ENCODE data around the gene PHF5A.

PHF5A gene

GRCh38 chr22:41459431-41459830 lies 9.1 kb downstream of the PHF5A start:
- no peak for TF ChIP-seq TAF1 (IDR thresholded peaks at IDR 0.05; ENCODE audit: borderline replicate concordance, insufficient read depth, low read length)
- no peak for TF ChIP-seq SIN3A (IDR thresholded peaks at IDR 0.05; ENCODE audit: borderline replicate concordance, insufficient read depth, low read length)
- TF ChIP-seq REST (IDR thresholded peaks at IDR 0.05; ENCODE audit: insufficient read depth in 1 of 2, low read depth in 2 of 2, low read length in 2 of 2), result no peak

- TF ChIP-seq SIN3A (IDR thresholded peaks at IDR 0.05; ENCODE audit: borderline replicate concordance, insufficient read depth, low read length) (no peak), FOXP2 (optimal IDR thresholded peaks at IDR 0.05; ENCODE audit: borderline replicate concordance, extremely low read depth, extremely low read length, insufficient read depth) (no peak), TAF1 (IDR thresholded peaks at IDR 0.05; ENCODE audit: borderline replicate concordance, insufficient read depth, low read length) (no peak), REST (IDR thresholded peaks at IDR 0.05; ENCODE audit: insufficient read depth in 1 of 2, low read depth in 2 of 2, low read length in 2 of 2) (no peak), POLR2AphosphoS5 (IDR thresholded peaks at IDR 0.05; ENCODE audit: low read depth, low read length) (no peak)
Measured at GRCh38 chr22:41458161-41458728, 10.2 kb downstream of the PHF5A start.

GRCh38 chr22:41448189-41448808 lies 20.2 kb downstream of the PHF5A start:
- TF ChIP-seq POLR2AphosphoS5 (IDR thresholded peaks at IDR 0.05; ENCODE audit: low read depth, low read length) (peak; percentile 49), TAF1 (IDR thresholded peaks at IDR 0.05; ENCODE audit: borderline replicate concordance, insufficient read depth, low read length) (peak; percentile 78; the same call in 1 of the 2 replicates), FOXP2 (optimal IDR thresholded peaks at IDR 0.05; ENCODE audit: borderline replicate concordance, extremely low read depth, extremely low read length, insufficient read depth) (peak; percentile 87), SIN3A (IDR thresholded peaks at IDR 0.05; ENCODE audit: borderline replicate concordance, insufficient read depth, low read length) (peak; percentile 35; the same call in 1 of the 2 replicates), REST (IDR thresholded peaks at IDR 0.05; ENCODE audit: insufficient read depth in 1 of 2, low read depth in 2 of 2, low read length in 2 of 2) (peak in 1 of 2 experiments; percentile 34; a peak in 1 of 4 replicates)

GRCh38 chr22:41447435-41448188 lies 20.9 kb downstream of the PHF5A start:
- TF ChIP-seq SIN3A (IDR thresholded peaks at IDR 0.05; ENCODE audit: borderline replicate concordance, insufficient read depth, low read length) (0 out of 2 replicates have a peak, but pooled peaks have one; percentile 49), POLR2AphosphoS5 (IDR thresholded peaks at IDR 0.05; ENCODE audit: low read depth, low read length) (peak; percentile 39), FOXP2 (optimal IDR thresholded peaks at IDR 0.05; ENCODE audit: borderline replicate concordance, extremely low read depth, extremely low read length, insufficient read depth) (peak; percentile 18), TAF1 (IDR thresholded peaks at IDR 0.05; ENCODE audit: borderline replicate concordance, insufficient read depth, low read length) (no peak), REST (IDR thresholded peaks at IDR 0.05; ENCODE audit: insufficient read depth in 1 of 2, low read depth in 2 of 2, low read length in 2 of 2) (0 out of 4 replicates have a peak, but pooled peaks of 1 of the 2 experiments have one; percentile 37)
